HUDEP-2 (cell line): Measurements from ENCODE around the gene SOCS1.
A peak's percentile ranks its signal among the peaks of the same experiment; 100 is the strongest.

Source experiments
- DNase-seq, 76 experiments: peaks; one replicate each; lab custom pipeline; 2025; ENCODE audit not compliant: unreplicated experiment in 76 of 76; lab: John Stamatoyannopoulos, UW

Gene SOCS1

DNA sequence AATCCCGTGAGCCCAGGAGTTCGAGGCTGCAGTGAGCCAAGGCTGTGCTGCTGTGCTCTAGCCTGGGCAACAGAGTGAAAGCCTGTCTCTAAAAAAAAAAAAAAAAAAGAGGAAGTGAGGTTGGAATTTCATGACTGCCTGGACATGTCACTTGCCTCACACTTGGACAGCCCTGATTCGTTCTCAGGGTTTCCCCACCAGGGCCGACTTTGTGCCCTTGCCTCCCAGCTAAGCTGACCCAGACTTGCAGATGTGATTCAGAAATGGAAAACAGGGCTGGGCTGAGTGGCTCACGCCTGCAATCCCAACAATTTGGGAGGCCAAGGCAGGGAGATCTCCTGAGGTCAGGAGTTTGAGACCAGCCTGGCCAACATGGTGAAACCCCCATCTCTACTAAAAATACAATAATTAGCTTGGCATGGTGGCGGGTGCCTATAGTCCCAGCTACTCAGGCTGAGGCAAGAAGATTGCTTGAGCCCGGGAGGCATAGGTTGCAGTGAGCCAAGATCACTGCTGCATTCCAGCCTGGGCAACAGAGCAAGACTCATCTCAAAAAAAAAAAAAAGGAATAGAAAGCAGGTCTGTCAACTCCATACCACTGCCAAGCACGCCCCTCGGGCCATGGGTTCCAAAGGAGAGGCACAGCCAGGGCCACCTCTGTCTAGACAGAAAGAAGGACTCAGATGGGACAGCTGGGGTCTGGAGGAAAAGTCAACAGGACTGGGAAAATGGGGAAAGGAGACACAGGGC lies 46.9 kb downstream of the SOCS1 start:
- no peak for DNase-seq

DNA sequence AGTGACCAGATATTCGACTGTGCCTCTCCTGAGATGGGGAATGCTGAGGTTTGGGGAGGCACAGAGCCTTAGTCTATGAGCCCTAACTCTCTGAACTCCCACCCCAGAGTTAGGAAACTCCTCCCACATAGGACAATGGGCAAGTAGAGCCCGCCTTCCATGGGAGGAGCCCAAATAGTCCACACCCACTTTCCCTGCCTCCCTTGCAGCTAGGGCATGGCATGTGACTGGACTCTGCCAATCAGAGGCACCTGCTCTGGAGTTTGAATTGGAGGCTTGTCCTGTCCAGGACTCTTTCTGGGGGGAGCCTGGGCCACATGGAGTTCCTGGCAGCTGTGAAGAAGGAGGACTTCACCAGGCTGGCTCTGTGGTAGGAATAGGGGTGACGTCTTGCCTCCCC lies 48.4 kb downstream of the SOCS1 start:
- peak in 1 of 76 experiments; percentile 5 for DNase-seq

DNA sequence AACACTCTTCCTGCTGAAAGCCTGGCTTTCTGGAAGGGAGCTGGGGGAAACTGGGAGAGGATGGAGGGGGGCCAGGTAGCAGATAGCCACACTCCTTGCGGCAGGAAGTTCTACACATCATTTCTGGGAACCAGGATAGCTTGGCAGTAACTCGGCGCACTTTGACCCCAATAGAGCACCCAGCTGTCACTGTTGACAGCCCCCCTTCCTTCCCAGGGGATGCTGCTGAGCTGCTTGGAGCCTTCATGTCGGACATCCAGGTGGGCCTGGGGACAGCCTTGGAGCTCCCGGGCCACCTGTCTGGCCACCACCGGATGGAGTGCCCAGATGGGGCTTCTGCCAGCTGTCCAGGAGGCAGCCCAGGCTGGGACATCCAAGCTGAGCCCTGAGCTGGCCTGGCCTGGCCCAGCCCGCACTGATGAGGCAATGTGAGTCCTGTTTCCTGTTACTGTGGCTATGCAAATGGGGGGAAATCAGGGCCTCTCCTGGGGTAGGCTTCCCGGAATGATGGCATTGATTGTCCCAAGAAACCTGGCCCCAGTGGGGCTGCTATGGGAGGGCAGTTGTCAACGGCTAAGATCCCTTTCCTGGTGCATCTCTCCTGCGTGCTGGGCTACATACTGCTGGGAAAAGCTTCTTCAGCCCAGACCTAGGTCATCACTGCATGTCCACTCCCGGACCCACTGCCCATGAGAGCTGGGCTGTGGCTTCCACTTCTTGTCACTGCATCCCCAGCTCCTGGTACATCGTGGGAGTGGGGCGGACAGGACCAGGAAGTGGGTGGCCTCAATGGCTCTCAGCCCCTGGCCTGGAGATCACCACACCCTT lies 50.0 kb downstream of the SOCS1 start:
- DNase-seq, result no peak

DNA sequence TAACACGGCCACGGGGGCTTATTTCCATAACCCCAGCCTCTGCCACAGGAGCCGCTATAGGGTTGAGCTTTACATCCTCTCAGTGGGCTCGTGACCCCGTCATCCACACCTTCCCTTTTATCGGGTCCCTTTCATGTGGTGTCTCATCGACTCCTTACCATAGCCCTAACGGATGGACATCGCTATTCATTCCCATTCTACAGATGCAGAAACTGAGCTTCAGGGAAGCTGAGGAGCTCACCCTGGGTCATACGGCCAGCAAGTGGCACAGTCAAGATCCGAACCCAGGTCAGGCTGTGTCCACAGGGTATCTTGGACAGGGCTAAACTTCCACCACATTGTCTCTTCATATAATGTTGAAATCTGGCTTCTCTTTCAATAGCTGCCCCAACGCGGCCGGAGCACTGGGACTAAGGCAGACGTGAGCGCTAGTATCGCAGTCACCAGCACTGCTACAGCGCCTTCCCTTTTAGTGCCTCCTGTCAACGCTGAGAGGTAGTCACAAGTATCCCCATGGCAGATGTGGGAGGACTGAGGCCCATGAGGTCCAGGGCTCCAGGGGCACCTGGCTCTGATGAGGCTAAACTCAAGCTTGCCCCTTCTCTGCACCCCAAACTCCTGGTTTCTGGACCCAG lies 50.8 kb downstream of the SOCS1 start:
- DNase-seq, result no peak

DNA sequence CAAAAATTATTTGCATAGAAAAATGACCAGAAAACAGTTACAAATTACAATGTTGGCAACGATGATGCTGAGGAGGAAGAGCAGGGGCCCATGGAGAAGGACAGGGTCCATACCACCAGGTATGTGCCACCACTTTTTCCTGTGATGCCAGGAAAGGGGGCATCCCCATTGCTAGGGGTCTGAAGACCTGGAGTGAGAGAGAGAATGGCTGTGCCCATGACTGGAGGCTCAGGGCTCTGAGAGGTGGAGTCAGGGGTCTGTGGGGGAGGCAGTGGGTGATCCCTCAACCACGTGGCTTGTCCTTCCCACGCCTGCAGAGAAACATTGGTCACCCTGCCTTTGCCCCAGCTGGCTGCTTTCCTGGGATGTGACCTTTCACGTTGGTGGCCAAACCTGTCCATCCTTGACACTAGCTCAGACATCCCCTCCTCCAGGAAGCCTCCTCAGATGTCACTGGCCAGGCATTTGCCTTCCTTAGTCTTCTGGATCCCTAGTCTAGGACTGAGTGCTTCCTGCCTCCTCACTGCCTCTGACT lies 51.4 kb downstream of the SOCS1 start:
- DNase-seq, result no peak
